Measurements from ENCODE around the gene CALCOCO1.

Gene CALCOCO1

DNA sequence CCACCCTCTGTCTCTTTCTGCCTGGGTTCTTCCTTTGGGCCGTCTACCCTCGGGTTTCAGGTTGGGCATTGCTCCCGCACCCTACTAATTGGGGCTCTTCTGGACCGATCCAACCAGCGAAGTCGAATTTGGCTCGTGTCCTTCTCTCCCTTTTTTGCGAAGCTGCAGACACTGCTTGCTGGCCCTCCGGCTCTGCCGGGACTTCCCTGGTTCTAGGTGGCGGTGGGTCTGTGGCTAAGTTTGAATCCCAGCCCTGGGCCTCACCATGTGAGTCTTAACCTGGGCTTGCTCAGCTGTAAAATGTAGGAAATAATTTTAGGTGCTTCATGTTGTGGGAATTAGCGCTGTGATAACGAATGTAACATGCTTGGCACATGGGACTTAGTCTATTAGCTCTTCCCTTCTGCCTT lies 24.9 kb upstream of the CALCOCO1 start:
- H3K4me1 ChIP-seq (ENCODE audit: low read length): peaks cover 7% of the 10 kb centered on the region; the same call in 1 of the 2 replicates
- H4K20me1 ChIP-seq (ENCODE audit: insufficient read depth, low read length): no peaks in the 10 kb centered on the region
- H3K36me3 ChIP-seq (replicated peaks; ENCODE audit: insufficient read depth, low read length): no peaks in the 10 kb centered on the region
- H3K27me3 ChIP-seq (replicated peaks; ENCODE audit: insufficient read depth, low read length): peaks cover 97% of the 10 kb centered on the region
- H3K9me3 ChIP-seq (replicated peaks; ENCODE audit: insufficient read depth, low read length): no peaks in the 10 kb centered on the region
- no peak overlapping the region for H3K4me3 ChIP-seq (ENCODE audit: low read length)
- H3K9me2 ChIP-seq (replicated peaks; ENCODE audit: insufficient read depth, low read length): no peaks in the 10 kb centered on the region
- no peaks in the 10 kb centered on the region; the same call in 1 of the 2 replicates for H3F3A ChIP-seq (ENCODE audit: insufficient read depth, low read length)
- no peak overlapping the region for H3K9ac ChIP-seq (ENCODE audit: low read length)
- no peak overlapping the region for H3K27ac ChIP-seq (ENCODE audit: low read length)
- no peak overlapping the region for H2AFZ ChIP-seq (ENCODE audit: low read length)
- H3K79me2 ChIP-seq (ENCODE audit: low read length): no peaks in the 10 kb centered on the region
- H3K4me2 ChIP-seq (ENCODE audit: low read depth, low read length): no peak overlapping the region; the same call in 1 of the 2 replicates
- DNase-seq: no peak
- TF ChIP-seq EZH2phosphoT487 (IDR thresholded peaks at IDR 0.05; ENCODE audit: low read length): no peak
- TF ChIP-seq EZH2 (optimal IDR thresholded peaks at IDR 0.05; ENCODE audit: low read depth, low read length): peak; percentile 26
- TF ChIP-seq CTCF (IDR thresholded peaks at IDR 0.05; ENCODE audit: low read length): no peak

DNA sequence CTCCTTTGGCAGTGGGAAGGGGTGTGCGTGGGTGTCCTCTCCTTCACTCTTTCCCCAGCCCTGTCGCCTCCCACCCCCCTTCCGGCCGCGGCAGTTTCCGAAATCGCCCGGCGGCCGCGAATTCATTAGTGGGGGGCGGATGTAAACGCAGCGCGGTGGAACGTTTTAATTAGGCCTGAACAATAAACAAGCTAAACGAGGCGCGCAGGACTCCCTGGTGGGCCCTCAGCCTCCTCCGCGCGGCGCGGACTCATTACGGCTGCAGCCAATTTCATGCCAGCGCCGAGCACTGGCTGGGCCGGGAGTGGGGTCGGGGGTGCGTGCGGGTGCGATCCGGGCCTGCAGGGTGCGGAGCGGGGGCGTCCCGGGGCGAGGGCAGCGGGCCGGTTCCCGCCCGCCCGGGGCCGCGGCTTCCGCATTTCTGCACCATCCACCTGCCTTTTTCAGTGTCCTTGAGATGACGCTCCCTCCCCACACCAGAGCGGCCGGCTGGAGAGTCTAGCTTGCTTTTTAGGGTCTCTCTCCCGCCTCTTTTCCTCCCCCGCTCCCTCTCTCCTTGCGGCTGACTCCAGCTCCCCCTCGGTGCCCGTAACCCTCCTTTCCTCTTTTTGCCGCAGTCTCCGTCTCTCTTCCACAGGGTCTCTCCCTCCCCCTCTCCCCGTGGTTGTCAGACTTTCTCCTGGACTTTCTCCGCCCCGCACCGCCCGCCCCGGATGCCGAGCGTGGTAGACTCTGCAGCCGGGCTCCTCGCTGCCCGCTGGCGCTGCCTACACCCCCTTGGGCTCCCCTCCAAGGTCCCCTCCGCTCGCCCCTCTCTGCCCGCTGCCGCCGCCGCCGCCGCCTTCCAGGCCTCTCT lies 24.3 kb upstream of the CALCOCO1 start, which contains the start of gene CISTR:
TSS of gene CISTR (minus strand) at position 644 of the 856 bp plus-strand sequence.
- H2AFZ ChIP-seq (ENCODE audit: low read length): peak within 1 kb of the TSS; percentile 49; the same call in 1 of the 2 replicates
- peaks cover 98% of the 10 kb centered on the region for H3K27me3 ChIP-seq (replicated peaks; ENCODE audit: insufficient read depth, low read length)
- H3K9me3 ChIP-seq (replicated peaks; ENCODE audit: insufficient read depth, low read length): no peaks in the 10 kb centered on the region
- H3K4me3 ChIP-seq (ENCODE audit: low read length): peak within 1 kb of the TSS; percentile 55
- H3K9me2 ChIP-seq (replicated peaks; ENCODE audit: insufficient read depth, low read length): no peaks in the 10 kb centered on the region
- no peaks in the 10 kb centered on the region; the same call in 1 of the 2 replicates for H3F3A ChIP-seq (ENCODE audit: insufficient read depth, low read length)
- TF ChIP-seq CTCF (IDR thresholded peaks at IDR 0.05; ENCODE audit: low read length) (no peak), EZH2 (optimal IDR thresholded peaks at IDR 0.05; ENCODE audit: low read depth, low read length) (peak; percentile 37)
- H3K4me1 ChIP-seq (ENCODE audit: low read length): peaks cover 2% of the 10 kb centered on the region; the same call in 1 of the 2 replicates
- peak; percentile 23 for DNase-seq
- H3K79me2 ChIP-seq (ENCODE audit: low read length): no peaks in the 10 kb centered on the region
- no peaks in the 10 kb centered on the region for H4K20me1 ChIP-seq (ENCODE audit: insufficient read depth, low read length)
- no peak within 1 kb of the TSS for H3K9ac ChIP-seq (ENCODE audit: low read length)
- H3K27ac ChIP-seq (ENCODE audit: low read length): no peak within 1 kb of the TSS
- H3K36me3 ChIP-seq (replicated peaks; ENCODE audit: insufficient read depth, low read length): no peaks in the 10 kb centered on the region
- H3K4me2 ChIP-seq (ENCODE audit: low read depth, low read length): peak within 1 kb of the TSS; percentile 93

DNA sequence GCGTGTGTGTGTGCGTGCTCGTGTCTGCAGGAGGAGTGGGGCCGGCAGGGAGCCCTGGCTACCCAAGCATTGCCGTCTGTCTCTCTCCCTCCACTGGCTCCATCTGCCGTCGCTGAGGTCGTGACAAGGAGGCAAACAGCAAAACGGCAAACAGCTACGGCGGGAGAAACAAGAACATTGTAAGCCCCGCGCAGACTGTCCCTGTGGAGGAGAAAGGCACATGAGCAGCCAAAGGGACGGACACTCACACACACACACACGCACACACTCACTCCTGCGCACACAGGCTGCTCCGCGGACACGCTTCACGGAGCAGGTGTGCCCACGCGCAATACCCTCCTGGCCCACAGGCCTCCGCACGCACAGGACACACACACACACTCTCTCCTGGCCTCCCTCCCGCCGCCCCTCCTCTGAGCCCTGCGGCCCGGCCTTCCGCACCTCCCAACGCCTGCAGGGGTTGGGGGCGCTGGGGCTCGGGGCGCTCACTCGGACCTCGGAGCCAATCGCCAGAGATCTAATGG lies 23.6 kb upstream of the CALCOCO1 start:
- Histone ChIP-seq H3K79me2 (ENCODE audit: low read length) (no peaks in the 10 kb centered on the region), H3K9ac (ENCODE audit: low read length) (no peak overlapping the region), H2AFZ (ENCODE audit: low read length) (no peak overlapping the region), H3K27ac (ENCODE audit: low read length) (no peak overlapping the region), H4K20me1 (ENCODE audit: insufficient read depth, low read length) (no peaks in the 10 kb centered on the region), H3K27me3 (replicated peaks; ENCODE audit: insufficient read depth, low read length) (peaks cover 95% of the 10 kb centered on the region), H3K4me1 (ENCODE audit: low read length) (no peaks in the 10 kb centered on the region), H3K9me2 (replicated peaks; ENCODE audit: insufficient read depth, low read length) (no peaks in the 10 kb centered on the region), H3K4me2 (ENCODE audit: low read depth, low read length) (peak overlapping the region; percentile 93), H3K9me3 (replicated peaks; ENCODE audit: insufficient read depth, low read length) (no peaks in the 10 kb centered on the region), H3F3A (ENCODE audit: insufficient read depth, low read length) (no peaks in the 10 kb centered on the region; the same call in 1 of the 2 replicates), H3K36me3 (replicated peaks; ENCODE audit: insufficient read depth, low read length) (no peaks in the 10 kb centered on the region), H3K4me3 (ENCODE audit: low read length) (peak overlapping the region; percentile 55)
- TF ChIP-seq EZH2 (optimal IDR thresholded peaks at IDR 0.05; ENCODE audit: low read depth, low read length) (no peak), EZH2phosphoT487 (IDR thresholded peaks at IDR 0.05; ENCODE audit: low read length) (no peak), CTCF (IDR thresholded peaks at IDR 0.05; ENCODE audit: low read length) (no peak)
- DNase-seq: no peak

All from MM.1S (cell line).